HG02938 (cell line): ENCODE results near the gene PRR12.

Source experiments
- ATAC-seq: cut with Tn5 transposase; IDR thresholded peaks from one replicate; pipeline ENCODE4 v1.9.1; 2021; ENCODE audit warnings: mild to moderate bottlenecking, moderate library complexity; ENCODE audit not compliant: unreplicated experiment

The PRR12 gene

DNA sequence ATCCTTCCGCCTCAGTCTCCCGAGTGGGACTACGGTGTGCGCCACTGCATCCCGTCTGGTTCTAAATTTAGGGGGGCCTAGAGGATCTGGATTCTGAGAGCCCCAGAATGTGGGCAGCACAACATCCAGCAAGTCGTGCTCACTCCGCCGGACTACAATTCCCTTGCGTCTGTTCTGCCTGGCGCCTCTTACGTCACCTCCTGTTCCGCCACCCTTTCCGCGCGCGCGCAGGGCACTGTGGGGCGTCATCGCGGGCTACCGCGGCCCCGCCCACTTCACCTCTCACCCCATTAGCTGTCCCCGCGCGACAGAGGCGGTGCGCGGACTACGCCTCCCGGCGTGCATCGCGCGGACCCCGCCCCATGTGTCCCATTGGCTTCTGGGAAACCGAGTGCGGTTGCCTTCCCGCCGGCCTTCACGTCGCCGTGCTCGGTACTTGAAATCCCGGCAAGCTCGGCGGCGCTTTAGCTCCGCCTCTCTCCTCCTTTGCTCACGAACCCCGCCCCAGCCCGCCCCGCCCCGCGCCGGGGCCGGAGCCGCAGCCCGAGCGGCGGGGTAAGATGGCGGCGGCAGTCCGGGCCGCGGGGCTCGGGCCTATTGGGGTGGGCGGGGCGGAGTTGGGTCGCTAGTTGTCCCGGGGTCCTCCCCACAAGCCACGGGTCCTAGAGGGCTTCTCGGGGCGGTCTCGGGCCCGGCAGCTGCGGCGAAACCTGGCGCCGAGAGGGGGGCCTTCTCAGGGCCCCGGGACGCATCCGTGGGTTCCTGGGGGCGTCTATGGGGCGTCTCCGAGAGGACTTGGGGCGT is 50.9 kb downstream of the PRR12 start, which contains the start of gene SCAF1:
TSS of gene SCAF1 (plus strand) at position 522 of the 804 bp plus-strand sequence. CDS start 2,818 bp downstream, outside the sequence.
- ATAC-seq, result peak; percentile 49

DNA sequence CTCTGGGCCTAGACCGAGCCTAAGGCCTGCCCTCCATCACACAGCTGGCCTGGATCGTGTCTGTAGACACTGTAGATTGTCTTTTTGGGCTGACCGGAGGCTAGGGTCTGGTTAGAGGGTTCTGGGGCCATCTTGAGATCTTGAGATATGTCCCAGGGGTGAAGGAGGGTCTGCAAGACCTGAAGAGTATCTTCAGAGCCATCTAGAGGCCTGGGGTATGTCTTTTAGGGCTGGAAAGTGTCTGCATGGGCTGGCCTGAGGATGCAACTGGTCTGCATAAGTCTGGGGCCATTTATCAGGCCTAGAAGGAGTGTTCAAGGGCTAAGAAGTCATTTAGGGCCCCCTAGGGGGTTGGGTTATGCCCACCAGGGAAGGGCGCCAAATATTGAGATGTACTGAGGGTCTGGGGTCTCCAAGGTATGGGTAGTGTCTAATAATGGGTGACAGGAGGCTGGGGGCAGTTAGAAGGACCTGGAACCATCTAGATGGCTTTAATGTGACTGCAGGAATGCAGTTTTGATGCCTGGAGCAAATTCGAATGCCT is 51.6 kb downstream of the PRR12 start:
- ATAC-seq, result no peak

DNA sequence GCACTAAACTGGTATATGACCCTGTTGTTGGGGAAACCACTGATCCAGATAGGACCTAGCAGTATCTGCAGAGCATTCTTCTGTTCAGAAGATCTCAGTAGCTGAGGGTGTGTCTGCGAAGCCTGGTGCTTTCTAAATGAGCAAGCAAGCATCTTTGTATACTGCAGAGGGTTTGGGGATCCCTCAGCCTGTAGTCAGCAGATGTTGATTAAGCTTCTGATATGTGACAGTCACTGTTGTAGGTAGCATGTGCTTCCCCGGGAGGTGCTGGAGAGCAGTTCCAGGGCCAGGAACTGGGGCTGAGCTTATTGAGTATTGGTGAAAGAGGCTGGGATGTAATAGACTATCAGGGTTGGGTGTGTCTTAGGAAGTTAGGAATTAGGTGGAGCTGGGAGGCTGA is 52.5 kb downstream of the PRR12 start:
- ATAC-seq, result no peak

DNA sequence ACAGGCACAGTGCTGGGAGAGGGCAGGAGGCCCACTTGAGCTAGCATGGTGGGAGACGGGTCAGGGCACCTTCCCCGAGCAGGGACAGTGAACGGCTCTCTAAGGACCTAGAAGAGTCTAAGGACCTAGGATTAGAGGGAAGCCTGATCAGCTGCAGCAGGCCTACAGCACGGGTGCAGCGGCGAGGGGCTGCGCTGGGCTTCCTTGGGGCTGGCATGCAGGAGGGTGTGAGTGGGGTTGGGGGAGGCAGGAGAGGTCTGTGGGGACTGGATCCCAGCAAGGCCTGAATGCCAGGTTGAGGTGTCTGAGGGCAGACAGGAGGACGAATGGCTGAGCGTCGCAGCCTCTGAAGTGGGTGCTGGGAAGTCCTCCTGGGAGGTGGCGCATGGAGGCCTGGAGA is 54.6 kb downstream of the PRR12 start:
- no peak for ATAC-seq

DNA sequence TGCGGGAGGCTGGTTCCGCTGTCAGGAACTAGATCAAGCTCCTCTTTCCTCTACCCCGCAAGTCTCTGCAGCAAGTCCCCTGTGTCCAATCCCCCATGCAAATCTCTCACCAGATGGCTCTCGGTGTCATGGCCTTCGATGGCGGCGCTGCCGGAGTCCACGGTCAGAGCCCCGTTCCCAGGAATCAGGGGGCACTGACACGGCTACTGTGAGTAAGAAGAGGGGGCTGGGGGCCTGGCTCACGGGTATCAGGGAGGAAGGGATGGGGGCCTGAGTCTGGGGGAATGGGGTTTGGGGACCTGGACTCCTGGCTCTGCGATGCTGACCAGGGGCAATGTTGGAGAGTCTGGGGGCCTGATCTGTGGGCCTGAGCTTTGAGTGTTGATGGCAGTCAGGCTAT is 55.0 kb downstream of the PRR12 start:
- ATAC-seq, result no peak

DNA sequence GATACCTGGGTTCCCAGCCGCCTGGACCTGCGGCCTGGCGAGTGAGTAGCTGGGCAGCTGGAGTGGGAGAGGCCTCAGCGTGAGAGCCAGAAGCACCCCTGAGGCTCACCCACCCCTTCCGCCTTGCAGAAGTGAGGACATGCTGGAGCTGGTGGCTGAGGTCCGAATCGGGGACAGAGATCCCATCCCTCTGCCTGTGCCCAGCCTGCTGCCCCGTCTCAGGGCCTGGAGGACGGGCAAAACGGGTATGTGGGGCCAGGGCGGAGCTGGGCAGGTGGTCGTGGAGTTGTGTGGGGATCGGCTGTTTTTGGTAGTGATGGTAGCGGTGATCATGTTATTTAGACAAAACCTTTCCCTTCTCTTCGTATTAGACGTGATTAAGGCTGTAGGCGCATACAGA is 55.6 kb downstream of the PRR12 start:
- ATAC-seq, result no peak

DNA sequence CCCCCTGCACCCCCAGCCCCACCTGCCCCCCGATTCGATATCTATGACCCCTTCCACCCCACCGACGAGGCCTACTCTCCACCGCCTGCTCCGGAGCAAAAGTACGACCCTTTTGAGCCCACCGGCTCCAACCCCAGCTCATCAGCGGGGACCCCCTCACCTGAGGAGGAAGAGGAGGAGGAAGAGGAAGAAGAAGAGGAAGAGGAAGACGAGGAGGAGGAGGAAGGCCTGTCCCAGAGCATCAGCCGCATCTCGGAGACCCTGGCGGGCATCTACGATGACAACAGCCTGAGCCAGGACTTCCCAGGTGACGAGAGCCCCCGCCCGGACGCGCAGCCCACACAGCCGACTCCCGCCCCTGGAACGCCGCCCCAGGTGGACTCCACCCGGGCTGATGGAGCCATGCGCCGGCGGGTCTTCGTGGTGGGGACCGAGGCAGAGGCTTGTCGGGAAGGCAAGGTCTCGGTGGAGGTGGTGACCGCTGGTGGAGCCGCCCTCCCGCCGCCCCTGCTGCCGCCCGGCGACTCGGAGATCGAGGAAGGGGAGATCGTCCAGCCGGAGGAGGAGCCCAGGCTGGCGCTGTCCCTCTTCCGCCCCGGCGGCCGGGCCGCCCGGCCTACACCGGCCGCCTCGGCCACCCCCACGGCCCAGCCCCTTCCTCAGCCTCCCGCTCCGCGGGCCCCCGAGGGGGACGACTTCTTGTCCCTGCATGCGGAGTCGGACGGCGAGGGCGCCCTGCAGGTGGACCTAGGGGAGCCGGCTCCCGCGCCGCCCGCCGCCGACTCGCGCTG is 60.2 kb downstream of the PRR12 start:
- no peak for ATAC-seq

DNA sequence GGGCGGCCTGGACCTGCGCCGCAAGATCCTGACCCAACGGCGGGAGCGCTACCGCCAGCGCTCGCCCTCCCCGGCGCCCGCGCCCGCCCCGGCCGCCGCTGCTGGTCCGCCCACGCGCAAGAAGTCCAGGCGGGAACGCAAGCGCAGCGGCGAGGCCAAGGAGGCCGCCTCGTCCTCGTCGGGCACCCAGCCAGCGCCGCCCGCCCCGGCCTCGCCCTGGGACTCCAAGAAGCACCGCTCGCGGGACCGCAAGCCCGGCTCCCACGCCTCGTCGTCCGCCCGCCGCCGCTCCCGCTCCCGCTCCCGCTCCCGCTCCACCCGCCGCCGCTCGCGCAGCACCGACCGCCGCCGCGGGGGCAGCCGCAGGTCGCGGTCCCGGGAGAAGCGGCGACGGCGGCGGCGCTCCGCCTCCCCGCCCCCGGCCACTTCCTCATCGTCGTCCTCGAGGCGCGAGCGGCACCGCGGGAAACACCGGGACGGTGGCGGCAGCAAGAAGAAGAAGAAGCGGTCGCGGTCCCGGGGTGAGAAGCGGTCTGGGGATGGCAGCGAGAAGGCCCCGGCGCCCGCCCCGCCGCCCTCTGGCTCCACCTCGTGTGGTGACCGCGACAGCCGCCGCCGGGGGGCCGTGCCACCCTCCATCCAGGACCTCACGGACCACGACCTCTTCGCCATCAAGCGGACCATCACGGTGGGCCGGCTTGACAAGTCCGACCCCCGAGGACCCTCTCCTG is 61.0 kb downstream of the PRR12 start:
- no peak for ATAC-seq

DNA sequence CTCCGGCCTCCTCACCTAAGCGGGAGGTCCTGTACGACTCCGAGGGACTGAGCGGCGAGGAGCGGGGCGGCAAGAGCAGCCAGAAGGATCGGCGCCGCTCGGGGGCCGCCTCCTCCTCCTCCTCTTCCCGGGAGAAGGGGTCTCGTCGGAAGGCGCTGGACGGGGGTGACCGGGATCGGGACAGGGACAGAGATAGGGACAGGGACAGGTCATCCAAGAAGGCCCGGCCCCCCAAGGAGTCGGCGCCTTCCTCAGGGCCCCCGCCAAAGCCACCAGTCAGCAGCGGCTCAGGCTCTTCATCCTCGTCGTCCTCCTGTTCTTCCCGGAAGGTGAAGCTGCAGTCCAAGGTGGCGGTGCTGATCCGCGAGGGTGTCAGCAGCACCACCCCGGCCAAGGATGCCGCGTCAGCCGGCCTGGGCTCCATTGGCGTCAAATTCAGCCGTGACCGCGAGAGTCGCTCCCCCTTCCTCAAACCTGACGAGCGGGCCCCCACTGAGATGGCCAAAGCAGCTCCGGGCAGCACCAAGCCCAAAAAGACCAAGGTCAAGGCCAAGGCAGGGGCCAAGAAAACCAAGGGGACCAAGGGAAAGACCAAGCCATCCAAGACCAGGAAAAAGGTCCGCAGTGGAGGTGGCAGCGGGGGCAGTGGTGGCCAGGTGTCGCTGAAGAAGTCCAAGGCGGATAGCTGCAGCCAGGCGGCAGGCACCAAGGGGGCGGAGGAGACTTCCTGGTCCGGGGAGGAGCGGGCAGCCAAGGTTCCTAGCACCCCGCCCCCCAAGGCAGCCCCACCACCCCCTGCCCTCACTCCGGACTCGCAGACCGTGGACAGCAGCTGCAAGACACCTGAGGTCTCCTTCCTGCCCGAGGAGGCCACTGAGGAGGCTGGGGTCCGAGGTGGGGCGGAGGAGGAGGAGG is 61.8 kb downstream of the PRR12 start:
- ATAC-seq, result no peak

DNA sequence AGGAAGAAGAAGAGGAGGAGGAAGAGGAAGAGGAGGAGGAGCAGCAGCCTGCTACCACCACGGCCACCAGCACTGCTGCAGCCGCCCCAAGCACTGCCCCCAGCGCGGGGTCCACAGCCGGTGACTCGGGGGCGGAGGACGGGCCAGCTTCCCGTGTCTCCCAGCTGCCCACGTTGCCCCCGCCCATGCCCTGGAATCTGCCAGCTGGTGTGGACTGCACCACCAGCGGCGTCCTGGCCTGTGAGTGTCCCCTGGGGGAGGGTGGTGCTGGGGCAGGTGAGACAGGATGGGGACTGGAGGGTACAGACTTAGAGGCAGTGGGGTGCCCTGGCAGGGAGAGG is 62.5 kb downstream of the PRR12 start:
- ATAC-seq, result no peak

DNA sequence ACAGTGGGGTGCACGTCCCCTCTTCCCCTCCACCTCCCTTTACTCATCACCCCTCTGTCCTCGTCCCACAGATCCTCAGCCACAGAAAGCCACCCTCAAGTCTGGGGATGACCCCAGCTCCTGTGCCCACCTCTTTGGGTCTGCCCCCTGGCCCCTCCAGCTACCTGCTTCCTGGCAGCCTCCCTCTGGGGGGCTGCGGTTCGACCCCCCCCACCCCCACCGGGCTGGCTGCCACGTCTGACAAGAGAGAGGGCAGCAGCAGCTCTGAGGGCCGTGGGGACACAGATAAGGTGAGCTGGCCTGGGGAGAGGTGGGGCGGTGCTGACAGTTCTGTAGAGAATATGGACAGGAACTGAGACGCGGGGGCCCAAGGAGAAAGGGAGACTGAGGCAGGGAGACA is 63.6 kb downstream of the PRR12 start:
- ATAC-seq, result no peak

DNA sequence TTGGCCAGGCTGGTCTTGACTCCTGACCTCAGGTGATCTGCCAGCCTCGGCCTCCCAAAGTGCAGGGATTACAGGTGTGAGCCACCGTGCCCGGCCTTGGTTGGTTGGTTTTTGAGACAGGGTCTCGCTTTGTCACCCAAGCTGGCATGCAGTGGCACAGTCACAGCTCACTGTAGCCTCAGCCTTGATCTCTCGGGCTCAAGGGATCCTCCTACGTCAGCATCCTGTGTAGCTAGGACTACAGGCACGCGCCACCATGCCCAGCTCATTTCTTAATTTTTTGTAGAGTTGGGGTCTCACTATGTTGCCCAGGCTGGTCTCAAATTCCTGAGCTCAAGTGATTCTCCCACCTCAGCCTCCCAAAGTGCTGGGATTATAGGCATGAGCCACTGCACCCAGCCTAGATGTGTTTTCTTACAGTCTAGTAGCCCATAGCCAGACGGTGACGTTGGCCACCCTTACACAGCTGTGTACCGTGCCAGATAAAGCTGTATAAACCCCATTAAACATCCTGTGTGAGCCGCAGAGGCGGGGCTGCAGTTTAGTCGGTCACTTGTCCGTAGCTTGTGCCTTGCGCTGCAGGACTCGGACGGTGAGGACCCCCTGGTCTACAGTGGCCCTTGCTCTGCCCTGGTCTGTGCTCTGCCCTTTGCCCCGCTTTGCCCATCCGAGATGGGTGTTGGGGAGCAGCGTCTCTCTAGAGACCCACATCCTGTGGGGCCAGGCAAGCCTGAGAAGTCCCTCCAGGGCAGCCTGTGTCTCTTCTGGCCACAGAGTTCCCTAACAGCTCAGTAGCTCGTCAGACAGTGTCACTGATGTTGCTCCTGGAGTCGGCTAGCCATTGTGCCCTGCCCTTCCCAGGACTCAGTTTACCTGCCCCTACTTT is 64.8 kb downstream of the PRR12 start:
- ATAC-seq, result no peak

DNA sequence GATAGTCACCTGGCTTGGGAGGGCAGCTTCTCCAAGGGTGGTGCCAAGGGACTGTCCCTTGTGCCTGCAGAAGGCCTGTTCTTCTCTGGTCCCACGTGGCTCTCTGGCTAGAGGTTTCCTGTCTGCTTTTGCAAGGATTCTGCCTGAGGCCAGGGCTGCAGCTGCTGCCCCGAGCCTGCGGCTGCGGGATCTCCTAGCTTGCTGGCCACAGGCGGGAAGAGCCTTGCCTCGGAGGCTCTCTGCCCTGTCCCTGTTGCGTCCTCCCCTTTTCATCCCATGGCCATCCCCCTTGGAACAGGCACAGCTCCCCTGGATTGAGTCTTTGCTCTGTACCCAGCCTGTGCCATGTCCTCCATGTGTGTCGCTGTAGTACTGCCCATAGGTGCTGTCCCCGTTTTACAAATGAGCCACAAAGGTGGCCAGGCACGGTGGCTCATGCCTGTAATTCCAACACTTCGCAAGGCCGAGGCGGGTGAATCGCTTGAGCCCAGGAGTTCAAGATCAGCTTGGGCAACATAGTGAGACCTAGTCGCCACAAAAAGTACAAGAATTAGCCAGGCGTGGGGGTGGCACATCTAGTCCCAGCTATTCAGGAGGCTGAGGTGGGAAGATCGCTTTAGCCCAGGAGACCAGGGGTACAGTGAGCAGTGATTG is 65.6 kb downstream of the PRR12 start:
- ATAC-seq, result no peak

DNA sequence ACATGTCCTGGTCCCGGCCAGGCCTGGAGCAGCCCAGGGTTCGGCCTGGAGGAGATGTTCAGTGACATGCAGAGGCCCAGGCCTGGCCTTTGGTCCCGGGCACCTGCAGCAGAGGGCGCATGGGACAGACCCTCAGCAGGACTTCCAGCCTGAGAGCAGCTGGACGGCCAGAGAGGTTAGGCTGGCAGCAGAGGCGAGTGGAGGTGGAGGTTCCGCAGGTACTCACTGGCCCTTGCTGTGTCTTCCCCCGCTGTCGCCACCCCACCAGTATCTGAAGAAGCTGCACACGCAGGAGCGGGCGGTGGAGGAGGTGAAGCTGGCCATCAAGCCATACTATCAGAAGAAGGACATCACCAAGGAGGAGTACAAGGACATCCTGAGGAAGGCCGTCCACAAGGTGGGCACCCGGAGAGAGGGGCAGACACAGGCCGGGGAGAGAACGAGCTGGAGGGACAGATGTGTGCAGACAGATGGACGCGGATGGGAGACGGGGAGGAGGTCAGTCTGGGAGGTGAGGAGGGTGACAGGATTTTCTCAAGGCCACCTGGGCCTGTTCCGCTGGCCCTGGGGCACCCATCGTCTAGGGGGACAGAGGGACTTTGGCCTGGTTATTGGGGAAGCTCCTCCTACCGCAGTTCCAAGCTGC is 66.6 kb downstream of the PRR12 start:
- no peak for ATAC-seq

DNA sequence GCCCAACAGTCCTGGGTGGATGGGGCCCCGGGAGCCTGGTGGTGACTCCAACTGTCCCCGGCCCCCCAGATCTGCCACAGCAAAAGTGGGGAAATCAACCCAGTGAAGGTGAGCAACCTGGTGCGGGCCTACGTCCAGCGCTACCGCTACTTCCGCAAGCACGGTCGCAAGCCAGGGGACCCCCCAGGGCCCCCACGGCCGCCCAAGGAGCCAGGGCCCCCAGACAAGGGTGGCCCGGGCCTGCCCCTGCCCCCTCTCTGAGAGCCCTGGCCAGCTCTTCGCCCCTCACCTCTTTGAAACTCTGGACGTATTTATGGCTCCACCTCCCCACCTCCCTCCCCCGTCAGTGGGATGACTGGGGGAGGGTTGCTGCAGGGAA is 67.1 kb downstream of the PRR12 start:
- no peak for ATAC-seq

DNA sequence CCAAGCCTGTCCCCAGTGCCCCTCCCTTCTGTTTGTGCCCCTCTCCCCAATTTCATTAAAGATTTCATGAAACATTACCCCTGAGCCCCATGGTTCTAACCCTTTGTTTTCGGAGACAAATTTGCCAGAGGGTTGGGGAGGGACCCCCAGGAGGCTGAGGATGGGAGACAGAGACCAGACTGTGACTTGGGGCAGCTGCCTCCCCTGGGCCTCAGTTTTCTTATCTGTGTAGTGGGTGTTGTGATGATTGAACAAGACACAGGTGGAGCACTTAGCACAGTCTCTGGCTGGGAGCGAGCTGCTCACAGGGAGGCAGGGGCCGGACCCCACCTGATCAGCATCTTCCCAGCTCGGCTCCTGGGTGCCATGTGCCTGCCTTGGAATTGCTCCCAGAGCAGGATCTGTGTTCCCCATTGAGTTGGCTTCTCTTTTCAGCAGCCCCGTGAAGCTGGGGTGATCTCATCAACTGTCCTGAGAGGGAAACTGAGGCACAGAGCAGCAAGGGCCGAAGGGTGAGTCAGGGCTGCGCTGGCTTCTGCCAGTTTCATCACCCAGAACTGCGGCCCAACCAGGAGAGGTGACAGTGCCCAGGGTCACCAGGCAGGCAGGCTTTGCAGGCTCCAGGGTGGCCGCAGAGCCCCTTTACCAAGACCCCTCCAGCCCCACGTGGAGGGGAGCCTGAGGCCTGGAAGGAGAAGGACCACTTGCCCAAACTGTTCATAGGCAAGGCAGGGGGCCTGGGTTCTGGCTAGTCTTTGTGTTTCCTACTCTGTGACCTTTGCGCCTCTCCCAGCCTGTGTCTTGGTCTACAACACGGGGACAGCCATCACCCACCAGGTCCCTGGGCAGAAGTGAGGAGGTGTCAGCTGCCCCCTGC is 67.8 kb downstream of the PRR12 start:
- ATAC-seq, result no peak

DNA sequence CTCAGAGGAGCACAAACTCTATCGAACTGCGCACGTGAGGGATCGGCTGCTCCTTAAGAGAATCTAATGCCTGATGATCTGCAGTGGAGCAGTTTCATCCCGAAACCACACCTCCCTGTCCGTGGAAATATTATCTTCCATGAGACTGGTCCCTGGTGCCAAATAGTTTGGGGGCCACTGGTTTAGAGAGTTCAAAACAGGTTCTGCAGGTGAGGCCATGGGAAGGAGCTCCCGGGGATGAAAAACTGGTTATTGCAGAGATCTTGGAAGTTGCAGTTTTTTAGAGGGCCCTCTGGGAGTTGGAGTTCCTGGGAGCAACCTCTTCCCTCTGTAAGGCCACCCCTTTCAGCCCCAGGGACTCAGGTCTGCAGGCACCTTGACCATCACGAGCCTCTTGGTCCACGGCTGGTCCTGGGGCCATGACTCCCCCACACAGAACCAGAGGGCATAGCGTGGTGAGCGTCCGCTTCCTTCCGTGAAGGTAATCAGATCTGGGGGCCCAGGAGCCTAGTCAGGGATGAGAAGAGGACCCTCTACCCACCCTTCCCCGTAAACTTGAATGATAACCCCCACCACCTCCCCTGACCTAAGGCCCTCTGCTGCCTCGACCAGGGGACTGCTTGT is 69.5 kb downstream of the PRR12 start:
- no peak for ATAC-seq
